GM19240 (cell line): ENCODE results near the gene IL1RAP.

Experiments
- DNase-seq: peaks from one replicate; pipeline ENCODE4 v3.0.0; 2011; ENCODE audit warnings: low spot score; ENCODE audit not compliant: insufficient read length

The IL1RAP gene

GRCh38 chr3:190541560-190541959 lies 27.7 kb downstream of the IL1RAP start:
- no peak for DNase-seq

GRCh38 chr3:190542846-190543245 lies 29.0 kb downstream of the IL1RAP start:
- no peak for DNase-seq

GRCh38 chr3:190543671-190544070 lies 29.8 kb downstream of the IL1RAP start:
- DNase-seq, result no peak

- DNase-seq, result no peak
Measured at GRCh38 chr3:190545191-190545590, 31.3 kb downstream of the IL1RAP start.

GRCh38 chr3:190546881-190547510 lies 33.1 kb downstream of the IL1RAP start:
- no peak for DNase-seq

GRCh38 chr3:190548031-190548656 lies 34.3 kb downstream of the IL1RAP start:
- no peak for DNase-seq

GRCh38 chr3:190552021-190552420 lies 38.1 kb downstream of the IL1RAP start:
- DNase-seq, result no peak

GRCh38 chr3:190552969-190553759 lies 39.3 kb downstream of the IL1RAP start:
- DNase-seq, result no peak

GRCh38 chr3:190554197-190554596 lies 40.3 kb downstream of the IL1RAP start:
- no peak for DNase-seq

- DNase-seq, result no peak
Measured at GRCh38 chr3:190556351-190556750, 42.5 kb downstream of the IL1RAP start.

GRCh38 chr3:190557296-190557695 lies 43.4 kb downstream of the IL1RAP start:
- DNase-seq, result no peak

- no peak for DNase-seq
Measured at GRCh38 chr3:190558316-190558715, 44.4 kb downstream of the IL1RAP start.

- no peak for DNase-seq
Measured at GRCh38 chr3:190558796-190559195, 44.9 kb downstream of the IL1RAP start.

GRCh38 chr3:190560013-190560895 lies 46.4 kb downstream of the IL1RAP start:
- no peak for DNase-seq

GRCh38 chr3:190562866-190563510 lies 49.1 kb downstream of the IL1RAP start:
- no peak for DNase-seq

- no peak for DNase-seq
Measured at GRCh38 chr3:190564175-190564574, 50.3 kb downstream of the IL1RAP start.

- DNase-seq, result no peak
Measured at GRCh38 chr3:190566043-190566933, 52.4 kb downstream of the IL1RAP start.

GRCh38 chr3:190568036-190568435 lies 54.2 kb downstream of the IL1RAP start:
- no peak for DNase-seq

GRCh38 chr3:190574473-190574872 lies 60.6 kb downstream of the IL1RAP start:
- DNase-seq, result no peak
